Eye (tissue), 1 donor: ENCODE results near the gene TEPSIN.
"Not testable (repeated sequence)": the region's sequence is repeated elsewhere in the genome, so short reads cannot be mapped to it uniquely, and the experiment has no call there.

Experiments used
- DNase-seq: peaks from one replicate; pipeline ENCODE4 v3.0.0-alpha.2; 2015

The TEPSIN gene

GRCh38 chr17:81235822-81236740 lies 2.8 kb downstream of the TEPSIN start:
- no peak for DNase-seq

DNA sequence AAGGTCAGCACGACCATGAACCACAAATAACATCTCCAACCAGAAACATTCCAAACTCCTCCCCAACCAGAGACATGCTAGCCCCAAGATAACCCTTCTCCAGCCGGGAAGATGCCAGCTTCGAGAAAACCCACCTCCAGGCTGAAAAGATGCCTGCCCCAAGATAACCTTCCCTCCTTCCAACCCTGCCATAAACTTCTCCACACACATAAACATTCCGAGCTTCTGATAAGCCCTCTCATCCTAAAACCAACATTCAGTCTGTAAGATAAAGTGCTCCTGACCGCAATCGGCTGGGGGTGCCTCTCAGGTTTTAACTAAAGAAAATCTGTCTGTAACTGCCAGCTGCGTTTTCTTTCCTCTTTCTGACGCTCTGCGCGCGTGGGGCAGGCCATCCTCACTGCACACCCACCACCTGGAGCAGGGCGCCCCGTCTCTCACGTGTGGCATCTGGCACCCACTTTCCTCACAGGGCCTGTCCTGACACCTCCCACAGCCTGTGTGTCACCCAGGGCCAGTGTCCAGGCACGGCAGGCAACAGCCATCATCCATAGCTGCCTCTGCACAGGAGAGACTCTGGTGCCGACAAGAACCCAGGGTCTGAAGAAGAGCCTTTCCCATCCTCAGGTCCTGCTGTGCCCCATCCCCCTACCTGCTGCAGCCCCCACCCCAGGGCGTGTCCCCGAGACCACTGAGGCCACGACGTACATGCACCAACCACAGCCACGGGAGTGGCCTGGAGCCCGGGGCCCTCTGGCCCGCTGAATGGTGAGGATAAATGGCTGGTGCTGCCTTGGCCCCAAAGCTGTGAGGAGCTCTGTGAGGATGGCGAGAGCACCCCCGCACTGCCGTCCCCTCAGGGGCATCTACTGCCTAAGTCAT lies 3.7 kb downstream of the TEPSIN start:
- no peak for DNase-seq

- DNase-seq = no peak
Observed at GRCh38 chr17:81234506-81234855, 4.4 kb downstream of the TEPSIN start.

- DNase-seq = no peak
Observed at GRCh38 chr17:81233811-81234505, 4.9 kb downstream of the TEPSIN start.

DNA sequence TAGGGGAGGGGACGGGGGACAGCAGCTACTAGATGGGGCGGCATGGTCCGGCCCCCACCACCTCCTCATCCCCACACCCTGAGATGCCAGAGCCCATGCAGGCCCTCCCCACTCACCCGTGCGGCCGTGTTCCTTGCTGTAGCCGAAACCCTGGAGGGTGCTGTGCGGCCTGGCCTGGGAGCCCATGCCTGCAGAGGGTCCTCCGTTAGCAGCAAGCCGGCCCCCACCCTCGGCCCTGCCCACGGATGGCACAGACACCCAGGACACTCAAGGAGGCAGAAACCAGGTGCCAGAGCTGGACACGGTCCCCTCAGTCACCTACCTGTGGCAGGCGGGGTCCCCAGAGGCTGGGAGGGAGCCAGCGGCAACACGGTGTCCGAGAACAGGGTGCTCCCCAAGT lies 5.5 kb downstream of the TEPSIN start:
- DNase-seq = no peak

DNA sequence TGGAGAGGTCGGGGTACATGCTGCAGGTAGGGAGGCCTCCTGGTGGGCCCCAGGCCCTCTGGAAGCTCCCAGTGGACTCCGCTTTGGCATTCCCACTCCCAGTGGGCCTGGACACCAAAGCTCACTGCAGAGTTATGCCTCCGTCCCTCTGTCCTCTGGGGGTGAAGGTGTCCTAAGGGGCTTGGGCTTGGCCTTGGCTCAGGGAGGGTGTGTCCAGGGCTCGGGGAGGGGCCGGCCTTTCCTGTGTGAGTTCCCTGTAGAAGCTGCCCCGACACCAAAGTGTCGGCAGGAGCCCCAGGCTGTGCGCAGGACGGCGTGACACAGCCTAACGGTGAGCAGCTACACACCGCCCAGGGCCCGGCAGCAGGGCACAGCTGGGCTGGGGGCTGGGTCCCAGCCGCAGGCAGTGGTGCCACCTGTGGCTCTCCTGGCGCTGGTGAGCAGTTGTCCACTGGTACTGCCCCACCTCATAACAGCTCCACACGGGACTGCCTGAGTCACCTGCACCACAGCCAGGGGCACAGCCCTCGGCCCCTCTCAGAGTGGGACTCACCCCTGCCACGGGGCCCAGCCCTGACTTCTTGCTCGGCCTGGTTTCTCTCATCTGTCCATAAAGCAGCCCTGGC lies 6.1 kb downstream of the TEPSIN start:
- no peak for DNase-seq

- DNase-seq = no peak
Observed at GRCh38 chr17:81231766-81232581, 6.9 kb downstream of the TEPSIN start.

DNA sequence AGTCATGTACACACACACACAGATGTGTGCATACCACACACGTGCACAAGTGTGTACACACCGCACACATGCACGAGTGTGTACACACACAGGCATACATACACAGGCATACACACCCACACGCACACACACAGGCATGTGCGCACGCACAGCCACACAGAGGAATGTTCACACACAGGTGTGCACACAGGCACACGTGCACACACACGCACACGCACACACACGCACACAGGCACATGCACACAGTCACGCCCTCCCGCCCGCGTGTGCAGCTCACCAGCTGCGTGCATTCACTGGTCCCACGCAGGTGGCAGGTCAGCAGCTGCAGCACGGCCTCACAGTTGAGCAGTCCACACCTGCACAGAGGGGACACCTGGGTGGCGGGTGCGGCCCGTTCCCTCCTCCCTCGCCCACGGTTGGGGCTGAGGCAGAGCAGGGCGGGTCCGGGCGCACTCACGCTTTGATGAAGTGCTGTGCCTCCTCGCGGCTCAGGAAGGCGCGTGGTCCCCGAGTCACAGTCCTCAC lies 7.7 kb downstream of the TEPSIN start:
- DNase-seq = no peak

DNA sequence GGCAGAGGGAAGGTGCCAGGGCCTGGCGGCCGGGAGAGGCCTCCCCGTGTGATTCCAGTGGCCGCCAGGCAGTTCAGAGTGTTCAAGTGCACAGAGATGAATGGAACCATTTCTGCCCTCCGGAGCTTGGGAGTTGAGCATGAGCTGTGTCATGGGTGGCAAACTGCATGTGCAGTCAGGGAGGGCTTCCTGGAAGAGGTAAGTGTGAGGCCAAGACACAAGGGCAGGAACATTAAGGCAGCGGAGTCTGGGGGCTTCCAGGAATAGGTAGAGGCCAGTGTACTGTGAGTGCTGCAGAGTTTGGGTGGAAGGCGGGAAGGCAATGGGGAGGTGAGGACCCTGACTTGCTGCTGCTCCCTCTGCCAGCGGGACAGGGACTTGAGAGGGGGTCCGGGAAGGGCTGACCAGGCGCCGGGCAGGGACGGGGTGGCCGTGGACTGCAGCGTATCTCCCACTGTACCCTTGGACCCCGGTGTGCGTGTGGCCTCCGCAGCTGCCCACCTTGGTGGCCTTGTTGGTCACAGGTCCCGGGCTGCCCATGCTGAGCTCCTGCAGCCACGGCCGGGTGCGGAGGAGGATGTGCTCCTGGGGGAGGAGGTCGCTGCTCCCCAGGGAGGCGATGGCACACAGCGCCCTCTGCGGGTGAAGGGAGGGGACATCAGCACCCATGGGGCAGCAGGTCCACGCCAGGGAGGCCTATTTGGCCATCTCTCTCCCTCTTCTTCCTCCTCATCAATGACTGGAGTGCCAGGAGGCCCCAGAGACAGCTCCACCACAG lies 8.6 kb downstream of the TEPSIN start:
- no peak for DNase-seq

- no peak for DNase-seq
Observed at GRCh38 chr17:81229666-81229920, 9.3 kb downstream of the TEPSIN start.

DNA sequence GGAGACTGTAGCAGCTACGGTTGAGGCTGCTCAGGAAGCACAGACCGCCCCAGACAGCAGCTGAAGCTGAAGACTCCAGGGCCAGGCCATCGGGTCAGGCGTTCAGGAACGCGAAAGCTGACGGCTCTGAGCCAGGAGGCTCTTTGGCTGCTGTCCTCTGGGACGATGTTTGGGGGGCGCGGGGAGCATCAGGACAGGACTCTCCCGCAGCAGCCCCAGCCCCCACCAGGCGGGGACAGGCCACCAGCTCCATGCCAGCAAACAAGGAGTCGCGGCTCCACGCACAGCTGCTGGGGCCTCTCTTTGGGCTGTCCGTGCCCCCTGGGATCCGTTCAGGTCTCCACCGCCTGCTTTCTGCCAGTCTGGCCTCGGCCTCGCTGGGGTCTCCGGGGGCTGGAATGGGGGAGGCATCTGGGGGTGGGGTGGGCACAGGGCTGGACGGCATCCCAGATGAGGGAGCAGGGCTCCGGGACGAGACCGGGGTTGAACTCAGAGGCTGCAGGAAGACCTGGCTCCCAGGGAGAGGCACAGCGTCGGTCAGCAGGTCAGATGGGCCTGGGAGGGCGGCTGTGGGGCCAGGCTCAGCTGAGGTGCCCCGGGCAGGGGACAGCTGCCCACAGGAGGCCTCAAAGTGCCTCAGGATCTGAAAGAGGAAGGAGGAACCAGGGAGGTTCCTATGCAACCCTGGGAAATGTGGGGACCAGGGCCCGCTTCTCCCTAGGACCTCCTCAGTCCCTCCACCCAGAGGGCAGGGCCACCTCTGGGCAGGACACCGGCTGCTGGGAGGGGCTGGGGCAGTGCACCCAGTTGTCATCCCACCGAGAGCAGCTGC lies 9.8 kb downstream of the TEPSIN start:
- DNase-seq = no peak

DNA sequence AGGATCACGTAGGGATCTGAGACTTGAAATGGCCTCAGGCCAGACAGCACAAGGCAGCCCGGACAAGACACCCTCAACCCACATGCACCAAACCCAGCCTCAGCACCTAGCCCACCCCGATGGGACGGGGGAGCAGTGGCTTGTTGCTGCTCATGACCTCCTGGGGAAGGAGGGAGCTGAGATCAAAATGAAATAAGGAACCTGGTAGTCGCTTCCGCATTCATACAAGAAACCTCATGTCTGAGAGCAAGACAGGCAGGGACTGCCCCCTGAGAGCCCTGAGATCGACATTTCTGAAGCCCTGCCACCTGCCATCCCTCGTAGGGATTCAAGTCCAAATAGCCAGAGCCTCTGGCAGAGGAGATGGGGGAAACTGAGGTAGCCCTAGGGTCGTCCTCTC lies 10.4 kb downstream of the TEPSIN start:
- no peak for DNase-seq

DNA sequence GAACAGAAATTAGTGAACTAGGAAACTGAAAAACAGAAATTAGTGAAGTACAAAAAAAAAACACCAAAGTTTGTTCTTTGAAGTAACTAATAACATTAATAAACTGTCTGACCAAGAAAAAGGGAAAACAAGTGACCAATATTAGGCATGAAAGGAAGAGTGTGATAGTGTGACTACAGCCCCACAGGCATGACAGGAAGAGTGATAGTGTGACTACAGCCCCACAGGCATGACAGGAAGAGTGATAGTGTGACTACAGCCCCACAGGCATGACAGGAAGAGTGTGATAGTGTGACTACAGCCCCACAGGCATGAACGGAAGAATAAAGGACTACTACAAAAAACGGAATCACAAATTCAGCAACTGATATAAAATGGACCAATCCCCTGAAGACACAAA lies 11.2 kb downstream of the TEPSIN start:
- DNase-seq = not testable (repeated sequence)

- DNase-seq = no peak
Observed at GRCh38 chr17:81223762-81224130, 15.1 kb downstream of the TEPSIN start.

DNA sequence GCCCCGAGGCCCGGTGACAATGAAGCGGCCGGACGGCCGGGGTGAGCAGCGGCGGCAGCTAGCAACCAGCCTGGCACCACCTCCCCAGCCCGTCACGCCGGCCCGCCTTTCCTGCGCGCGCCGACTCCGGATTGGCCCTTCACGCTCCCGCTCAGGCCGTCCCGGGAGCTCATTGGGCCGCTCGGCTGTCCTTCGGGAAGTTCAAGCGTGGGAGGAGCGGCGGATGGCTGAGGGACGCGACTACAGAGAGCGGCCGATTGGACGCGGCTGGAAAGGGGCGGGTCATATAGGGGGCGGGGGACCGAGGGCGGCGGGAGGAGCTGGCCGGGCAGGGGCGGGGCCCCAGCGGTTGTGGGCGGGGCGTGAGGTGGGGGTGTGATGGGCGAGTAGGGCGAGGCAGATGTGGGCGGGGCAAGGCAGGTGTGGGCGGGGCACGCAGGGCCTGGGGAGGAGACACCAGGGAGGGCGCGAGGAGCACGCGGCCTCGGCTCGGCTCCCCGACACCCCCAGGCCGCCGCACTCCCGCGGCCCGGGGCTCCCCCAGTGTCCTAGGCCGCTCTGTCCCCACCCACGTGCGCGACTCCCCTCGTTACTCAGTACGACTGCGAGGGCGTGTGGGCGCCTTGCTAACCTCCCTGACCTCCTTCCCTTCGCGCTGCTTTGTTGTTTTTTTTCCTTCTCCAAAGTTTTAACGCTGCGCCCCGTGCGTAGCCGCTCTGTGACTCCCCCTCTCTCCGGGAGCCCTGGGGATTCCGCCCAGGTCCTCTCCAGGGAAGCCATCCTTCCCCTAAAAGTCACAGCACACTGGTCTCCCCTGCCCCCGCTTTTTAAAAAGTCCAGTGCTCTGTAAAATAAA lies 15.7 kb downstream of the TEPSIN start, which contains the start of gene CEP131:
Gene CEP131, minus strand, starts transcription at position 60 of the 856 bp plus-strand sequence. CDS start 2,909 bp downstream, outside the sequence.
- peak; percentile 99 for DNase-seq

- no peak for DNase-seq
Observed at GRCh38 chr17:81222620-81222905, 16.3 kb downstream of the TEPSIN start.

DNA sequence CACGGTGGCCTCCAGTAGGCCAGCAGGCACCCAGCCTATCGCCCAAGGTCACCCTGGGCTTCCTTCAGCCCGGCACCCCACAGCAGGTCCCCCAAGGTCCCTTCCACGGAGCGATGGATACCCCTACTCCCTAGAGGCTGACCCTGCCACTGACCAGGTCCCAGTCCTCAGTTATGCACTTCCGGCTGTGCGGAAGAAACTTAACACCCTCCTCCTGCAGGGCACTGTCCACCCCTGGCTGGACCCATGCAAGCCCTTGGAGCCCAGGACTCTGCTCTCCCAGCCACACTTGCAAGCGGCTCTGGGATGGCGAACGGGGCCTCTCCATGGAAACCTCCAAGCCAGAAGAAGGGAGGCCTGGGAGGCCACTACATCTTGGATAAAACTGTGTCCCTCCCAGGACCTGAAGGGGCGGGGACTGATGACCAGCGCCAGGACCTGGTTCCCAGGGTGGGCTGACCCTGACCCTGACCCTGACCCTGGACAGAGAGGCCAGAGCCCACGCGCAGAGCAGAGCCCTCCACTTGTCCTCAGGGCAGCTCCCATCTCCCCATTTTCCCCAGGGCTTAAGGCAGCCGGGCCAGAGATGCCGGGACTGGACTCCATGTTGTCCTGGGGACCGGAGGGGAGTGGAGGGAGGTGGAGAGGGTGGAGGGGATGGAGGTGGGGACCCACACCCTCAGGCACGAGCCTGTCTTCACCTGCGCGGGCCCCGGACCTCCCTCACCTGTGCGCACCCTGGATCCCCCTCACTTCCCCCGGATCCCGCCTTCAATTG lies 16.8 kb downstream of the TEPSIN start:
- peak; percentile 25 for DNase-seq

GRCh38 chr17:81221371-81221841 lies 17.4 kb downstream of the TEPSIN start:
- peak; percentile 70 for DNase-seq
